ENCODE results near the gene RABGGTA. TPM values are rescaled to one million over a fixed set of nuclear protein-coding genes. Genes with fewer than 3 reads are reported as not detected.
A peak's percentile ranks its signal among the peaks of the same experiment; 100 is the strongest.
"Not testable (repeated sequence)": the region's sequence is repeated elsewhere in the genome, so short reads cannot be mapped to it uniquely, and the experiment has no call there.

The RABGGTA gene
- total RNA-seq, 1 donor from 2014 or later: 15.8 TPM

- ATAC-seq: not testable (repeated sequence)
- DNase-seq (ENCODE audit: low spot score): peak; percentile 29
Measured at GRCh38 chr14:24245350-24245749, 26.0 kb downstream of the RABGGTA start.

- DNase-seq (ENCODE audit: low spot score): no peak
- ATAC-seq: no peak
Measured at GRCh38 chr14:24243336-24243836, 28.0 kb downstream of the RABGGTA start.

GRCh38 chr14:24241829-24242443, 29.5 kb downstream of the RABGGTA start:
- peak; percentile 94 for DNase-seq (ENCODE audit: low spot score)
- ATAC-seq: peak; percentile 91

DNA sequence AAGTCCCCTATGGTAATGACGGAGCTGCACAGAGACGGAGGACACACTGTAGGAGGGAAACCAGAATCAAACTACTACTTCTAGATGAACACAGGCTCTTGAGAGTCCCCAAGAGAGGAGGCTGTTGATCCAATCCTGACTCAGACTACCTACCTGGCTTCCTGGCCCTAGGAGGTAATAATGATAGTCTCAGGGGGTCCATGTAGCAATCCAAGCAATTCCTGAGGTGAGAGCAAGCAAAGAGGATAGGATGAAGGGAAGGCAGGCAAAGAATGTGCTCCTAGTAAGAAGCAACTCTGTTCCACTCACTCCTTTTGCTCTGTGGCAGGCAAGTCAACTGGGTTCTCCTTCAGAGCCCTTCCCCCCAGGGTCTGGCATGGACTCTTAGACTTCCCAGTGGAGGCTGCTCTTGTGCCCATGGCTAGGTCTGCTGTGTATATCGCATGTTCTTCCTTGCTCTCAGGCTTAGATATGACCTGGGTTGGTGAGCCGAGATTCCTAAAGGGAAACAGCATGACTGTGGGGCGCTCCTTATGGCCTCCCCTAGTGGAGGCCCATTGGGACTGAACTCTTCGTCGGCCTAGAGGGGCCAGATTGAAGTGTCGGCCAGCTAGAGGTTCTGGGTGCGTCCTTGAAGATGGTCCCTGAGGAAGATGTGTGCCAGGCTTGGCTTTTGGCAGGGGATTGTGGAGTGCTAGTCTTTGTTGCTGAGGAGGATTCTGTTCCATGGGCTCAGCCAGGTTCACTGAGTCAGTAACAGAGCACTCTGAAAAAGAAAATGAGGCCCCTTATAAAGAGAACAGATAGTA, 31.1 kb downstream of the RABGGTA start:
- peak; percentile 41 for DNase-seq (ENCODE audit: low spot score)
- no peak for ATAC-seq

GRCh38 chr14:24238527-24239037, 32.8 kb downstream of the RABGGTA start:
- no peak for ATAC-seq
- DNase-seq (ENCODE audit: low spot score): peak; percentile 41

DNA sequence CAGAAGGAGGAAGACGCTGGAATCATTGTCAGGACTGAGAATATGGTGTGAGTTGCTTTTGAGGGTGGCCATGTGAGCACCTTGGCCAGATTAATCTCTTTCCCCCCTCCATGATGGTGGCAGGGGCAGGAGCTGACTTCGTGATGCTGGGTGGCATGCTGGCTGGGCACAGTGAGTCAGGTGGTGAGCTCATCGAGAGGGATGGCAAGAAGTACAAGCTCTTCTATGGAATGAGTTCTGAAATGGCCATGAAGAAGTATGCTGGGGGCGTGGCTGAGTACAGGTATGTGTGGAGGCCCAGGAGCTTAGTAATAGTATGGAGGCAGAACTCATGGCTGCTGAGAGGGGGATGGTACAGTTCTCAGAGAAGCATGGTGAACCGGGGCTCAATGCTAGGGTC, 33.3 kb downstream of the RABGGTA start:
- DNase-seq (ENCODE audit: low spot score) (peak; percentile 40), ATAC-seq (no peak)

DNA sequence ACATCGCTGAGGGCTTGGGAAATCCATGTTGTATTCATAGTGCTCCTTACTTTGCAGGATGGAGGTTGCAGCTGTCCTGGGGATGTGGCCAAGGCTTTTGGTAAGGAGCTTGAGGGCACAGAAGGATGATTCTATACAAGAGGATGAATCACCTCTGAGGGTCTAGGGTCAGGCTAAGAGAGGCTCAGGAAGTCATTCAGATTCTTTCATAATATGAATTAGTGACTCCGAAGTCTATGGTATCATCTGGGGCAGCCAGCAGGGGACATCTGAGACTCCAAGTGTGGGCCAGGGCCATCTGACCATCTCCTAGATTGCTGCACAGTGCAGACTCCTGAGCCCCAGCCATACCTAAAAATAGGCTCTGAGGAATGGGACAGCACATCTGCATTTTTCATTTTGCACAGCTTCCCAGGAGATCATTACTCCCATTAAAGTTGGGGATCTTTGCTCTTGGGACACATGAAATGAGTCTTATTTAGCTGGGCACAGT, 33.9 kb downstream of the RABGGTA start:
- DNase-seq (ENCODE audit: low spot score): no peak
- ATAC-seq: no peak

GRCh38 chr14:24236689-24237462, 34.5 kb downstream of the RABGGTA start:
- peak; percentile 31 for DNase-seq (ENCODE audit: low spot score)
- no peak for ATAC-seq

DNA sequence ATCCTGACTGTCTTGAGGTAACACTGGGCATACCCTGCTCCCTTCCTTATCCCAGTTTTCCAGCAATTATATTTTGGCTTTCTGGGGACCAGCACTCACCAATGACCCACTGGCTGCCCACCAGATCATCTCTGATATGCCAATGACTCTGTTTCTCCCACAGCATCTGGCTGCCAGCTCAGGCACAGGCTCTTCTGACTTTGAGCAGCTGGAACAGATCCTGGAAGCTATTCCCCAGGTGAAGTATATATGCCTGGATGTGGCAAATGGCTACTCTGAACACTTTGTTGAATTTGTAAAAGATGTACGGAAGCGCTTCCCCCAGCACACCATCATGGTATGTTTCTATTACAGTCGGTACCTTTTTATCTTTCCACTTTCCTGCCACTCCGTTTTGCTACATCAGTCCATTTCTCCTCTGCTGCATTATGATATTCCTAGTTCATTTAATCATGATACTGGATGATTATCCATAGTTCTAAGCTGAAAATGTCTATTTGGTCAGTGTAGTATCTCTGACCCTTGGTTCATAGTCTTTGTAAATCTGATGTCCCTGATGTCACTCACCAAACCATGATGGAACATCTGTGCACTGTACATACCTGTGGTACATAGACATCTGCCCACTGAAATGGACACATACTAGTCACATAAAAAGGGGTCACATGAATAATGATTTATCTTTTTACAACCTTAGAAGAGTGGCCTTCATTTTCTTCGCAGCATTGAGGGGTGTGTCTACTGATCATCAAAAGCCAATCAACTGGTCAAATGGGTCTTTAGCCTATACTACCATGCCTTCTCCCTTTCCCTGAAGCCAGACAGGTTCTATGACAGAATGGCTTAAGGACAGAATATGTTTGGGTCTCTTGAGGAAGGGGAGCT, 35.4 kb downstream of the RABGGTA start:
- DNase-seq (ENCODE audit: low spot score): peak; percentile 33
- no peak for ATAC-seq

DNA sequence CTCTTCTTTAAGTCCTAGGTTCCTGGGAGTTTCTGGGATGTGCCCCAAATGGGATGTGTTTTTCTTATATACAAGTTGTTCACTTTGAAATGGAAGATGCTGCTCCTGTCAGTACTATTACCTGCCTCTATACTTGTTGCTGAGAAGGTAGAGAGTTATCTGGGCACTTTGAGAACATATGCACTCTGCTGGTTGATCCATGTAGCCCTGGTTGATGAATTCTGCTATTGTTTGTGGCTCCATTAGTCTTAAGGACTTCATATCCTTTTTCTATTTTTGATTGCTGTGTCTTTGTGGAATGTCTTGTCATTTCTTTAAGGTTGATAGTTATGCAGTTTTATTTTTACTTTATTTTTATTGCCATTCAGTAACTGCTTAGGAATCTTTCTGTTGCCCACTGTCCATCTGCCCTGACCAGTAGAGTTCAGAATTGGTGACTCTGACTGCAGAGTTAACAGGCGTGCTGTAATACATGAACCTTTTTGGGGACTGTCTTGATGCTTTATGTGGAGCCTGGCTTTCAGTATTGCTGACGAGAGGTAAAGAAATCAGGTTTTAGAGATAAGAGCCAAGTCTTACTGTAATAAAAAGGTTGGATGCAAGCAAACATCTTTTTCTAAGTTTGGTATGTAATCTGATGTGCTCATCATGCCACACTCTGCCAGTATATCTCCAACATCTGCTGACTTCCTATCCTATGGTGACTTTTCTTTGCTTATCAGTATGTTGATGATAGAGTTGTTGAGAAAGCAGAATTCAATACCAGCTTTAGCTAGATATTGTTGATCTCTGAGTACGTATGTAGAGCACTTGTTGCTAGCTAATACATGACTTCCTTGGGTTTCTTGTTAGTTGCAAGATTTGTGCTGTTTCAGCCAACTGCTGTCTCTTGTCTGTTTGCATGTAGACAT, 37.0 kb downstream of the RABGGTA start:
- no peak for DNase-seq (ENCODE audit: low spot score)
- ATAC-seq: no peak

DNA sequence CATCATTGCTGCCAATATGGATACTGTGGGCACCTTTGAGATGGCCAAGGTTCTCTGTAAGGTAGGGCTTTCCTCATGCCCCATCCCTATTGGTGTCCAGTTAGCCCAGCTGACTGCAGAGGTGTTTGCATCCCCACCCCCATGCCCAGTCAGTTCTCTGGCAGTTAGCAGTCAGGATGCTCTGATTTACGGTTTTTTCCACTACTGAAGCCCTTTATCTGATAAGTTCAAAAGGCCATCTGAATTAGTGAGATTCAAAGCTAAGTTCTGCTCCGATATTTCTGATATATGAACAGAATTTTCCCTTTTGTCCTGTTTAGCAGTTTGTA, 37.9 kb downstream of the RABGGTA start:
- peak; percentile 37 for DNase-seq (ENCODE audit: low spot score)

DNA sequence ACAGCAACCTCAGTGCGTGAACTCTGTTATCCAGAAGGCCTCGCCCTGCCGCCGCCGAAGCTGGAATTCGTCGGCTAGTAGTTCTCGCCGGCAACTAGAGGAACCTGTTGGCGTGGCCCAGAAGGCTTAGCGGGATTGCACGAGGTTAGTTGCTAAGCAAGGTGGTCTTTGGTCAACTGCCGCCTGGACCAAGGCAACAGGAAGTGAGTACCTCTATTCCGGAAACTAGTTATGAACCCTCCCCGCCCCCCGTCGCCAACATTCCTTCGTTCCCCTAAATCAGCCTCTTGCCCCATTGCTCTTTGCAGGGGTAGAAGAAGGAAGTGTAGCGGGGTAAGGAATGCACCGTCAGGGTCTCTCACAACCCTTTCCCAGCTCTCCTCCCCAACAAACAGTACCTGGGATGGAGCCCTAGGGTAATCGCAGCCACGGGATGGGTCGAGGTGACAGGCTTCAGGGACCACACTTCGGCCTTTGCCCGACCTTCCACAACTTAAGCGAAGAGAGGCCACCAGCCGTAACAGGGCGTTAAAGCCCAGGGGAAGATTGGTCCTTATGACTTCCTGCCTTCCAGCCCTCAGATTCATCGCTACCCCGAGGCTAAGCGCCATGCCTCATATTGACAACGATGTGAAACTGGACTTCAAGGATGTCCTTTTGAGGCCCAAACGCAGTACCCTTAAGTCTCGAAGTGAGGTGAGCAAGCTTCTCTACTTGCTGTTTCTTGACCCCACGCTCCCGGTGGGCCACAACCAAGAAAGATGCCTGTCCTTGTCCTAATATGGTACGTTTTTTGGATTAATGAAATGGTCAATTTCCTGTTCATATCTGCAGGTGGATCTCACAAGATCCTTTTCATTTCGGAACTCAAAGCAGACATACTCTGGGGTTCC, 38.5 kb downstream of the RABGGTA start, which contains the start of gene GMPR2:
Gene GMPR2, plus strand, starts transcription at position 285 of the 893 bp plus-strand sequence. Its CDS starts 325 bp downstream, at position 610.
- DNase-seq (ENCODE audit: low spot score) (no peak), ATAC-seq (peak; percentile 72)

More for the DNA sequence above, 37.9 kb downstream of the RABGGTA start:
- no peak for ATAC-seq

GRCh38 chr14:24232121-24232644, 39.2 kb downstream of the RABGGTA start, which contains the start of gene NEDD8:
Gene NEDD8, minus strand, starts transcription at chr14:24232367. Its CDS starts 100 bp downstream, at chr14:24232267.
- ATAC-seq (peak; percentile 91), DNase-seq (ENCODE audit: low spot score) (peak; percentile 91)

- DNase-seq (ENCODE audit: low spot score): no peak
- no peak for ATAC-seq
Measured at GRCh38 chr14:24231263-24232120, 39.9 kb downstream of the RABGGTA start.

DNA sequence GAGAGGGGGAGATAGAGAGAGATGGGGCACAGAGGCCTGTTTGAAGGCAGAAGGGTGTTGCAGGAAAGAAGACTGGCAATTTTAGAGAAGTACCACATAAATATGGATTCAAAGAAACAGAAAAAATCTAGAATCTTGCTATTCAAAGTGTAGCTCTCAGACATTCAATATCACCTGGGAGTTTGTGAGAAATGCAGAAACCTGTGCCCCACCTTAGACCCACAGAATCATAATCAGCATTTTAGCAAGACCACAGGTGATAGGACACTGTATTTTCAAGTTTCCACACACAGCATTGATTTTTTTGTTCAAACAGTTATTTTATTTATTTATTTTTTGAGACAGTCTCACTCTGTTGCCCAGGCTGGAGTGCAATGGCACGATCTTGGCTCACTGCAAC, 42.5 kb downstream of the RABGGTA start:
- ATAC-seq (no peak), DNase-seq (ENCODE audit: low spot score) (no peak)

DNA sequence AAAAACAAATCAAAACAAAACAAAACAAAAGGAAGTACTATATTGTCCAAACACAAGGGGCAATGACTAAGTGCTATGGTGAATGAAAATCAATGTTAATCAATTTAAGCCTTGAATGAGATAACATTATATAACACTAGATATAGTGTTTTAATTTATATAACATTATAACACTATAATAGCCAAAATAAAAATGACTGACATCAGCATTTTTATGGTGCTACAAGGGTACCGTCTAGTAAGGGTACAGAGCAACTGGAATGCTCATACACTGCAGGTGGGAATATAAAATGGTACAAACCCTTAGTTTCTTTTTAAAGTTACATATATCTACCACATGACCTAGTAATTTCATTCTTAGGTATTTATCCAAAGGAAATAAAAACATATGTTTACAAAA, 44.9 kb downstream of the RABGGTA start:
- no peak for DNase-seq (ENCODE audit: low spot score)
- ATAC-seq: no peak
